Measurements from ENCODE around the gene TRIM17. TPM values are rescaled to one million over a fixed set of nuclear protein-coding genes. Genes with fewer than 3 reads are reported as not detected.

TRIM17 gene
- total and polyA plus RNA-seq, 9 of the 15 experiments (the other 6 are each of a cell fraction or from before 2014, with no cell fraction given) = not detected

DNA sequence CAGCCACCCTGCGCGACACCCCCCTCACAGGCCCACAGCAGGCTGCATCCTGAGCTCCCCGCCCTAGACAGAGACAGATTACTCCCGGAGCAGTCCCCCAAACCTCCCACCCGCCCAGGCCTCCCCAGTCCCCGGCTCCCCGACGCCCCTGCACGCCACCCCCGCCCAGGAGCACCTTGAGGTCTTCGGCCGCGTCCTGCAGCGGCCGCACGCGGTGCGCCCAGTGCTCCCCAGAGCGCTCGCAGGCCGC is 10.8 kb downstream of the TRIM17 start:
- CTCF ChIA-PET (ENCODE audit: low intra/inter-chr PET ratio) = interaction anchor here (1.1 kb wide), 1 partner anchor 13 kb away, joined by 4 read pairs; no protein-coding TSS in a partner anchor
- Histone ChIP-seq H3K9ac (ENCODE audit: insufficient read depth in 1 of 2, low read depth in 2 of 2, low read length in 2 of 2) (peak overlapping the region; percentile 95 to 97), H3K27me3 (ENCODE audit: control insufficient read depth in 2 of 2, insufficient read depth in 2 of 2, low read length in 2 of 2) (no peaks in the 10 kb centered on the region), H2AFZ (ENCODE audit: low read depth, low read length) (peak overlapping the region; percentile 78; the same call in 1 of the 2 replicates), H3K4me1 (replicated peaks in 1 of 2; ENCODE audit: control insufficient read depth in 2 of 2, insufficient read depth in 2 of 2, low read length in 2 of 2) (peaks cover 47 to 75% of the 10 kb centered on the region in 2 experiments), H4K20me1 (replicated peaks; ENCODE audit: control insufficient read depth, insufficient read depth, low read length) (peaks cover 34% of the 10 kb centered on the region), H3K4me3 (peak overlapping the region; percentile 100), H3K9me1 (ENCODE audit: control insufficient read depth, insufficient read depth, low read length) (peaks cover 14% of the 10 kb centered on the region), H3K79me2 (ENCODE audit: control insufficient read depth, insufficient read depth, low read length) (peaks cover 71% of the 10 kb centered on the region), H3K27ac (ENCODE audit: extremely low read depth, low read depth, low read length) (peak overlapping the region; percentile 96), H3K9me3 (replicated peaks; ENCODE audit: control insufficient read depth, insufficient read depth, low read depth, low read length) (0 out of 2 replicates have a peak, but pooled peaks cover 1% of the 10 kb centered on the region), H3K36me3 (ENCODE audit: control insufficient read depth, insufficient read depth, low read length) (peaks cover 52% of the 10 kb centered on the region), H3K4me2 (ENCODE audit: insufficient read depth, low read length) (peak overlapping the region; percentile 94)
- POLR2A ChIA-PET = interaction anchor here (0.7 to 6.2 kb wide), 11 partner anchors 10 to 618 kb away, joined by 3 to 78 read pairs (median 3); a partner anchor contains a TSS
- peak; percentile 75 for ATAC-seq
- no peak for FAIRE-seq
- under 1% methylated on average over 16 of the region's 21 CpGs for WGBS (ENCODE audit: insufficient coverage, low coverage, missing lambda C conversion rate)
- peak in 3 of 4 experiments; percentile 43 to 68 (median 68) for DNase-seq (ENCODE audit: extremely low read depth in 1 of 4, low spot score in 3 of 4)
- no TSS peak for BruUV-seq (replicated peaks)
- intact Hi-C loops (cut with micrococcal nuclease) = loop anchor here (1.0 to 2.0 kb wide), 2 partner anchors 51 to 65 kb away; a partner anchor contains a TSS
- in situ Hi-C loops (cut with MboI) = no loop called here
- TF ChIP-seq ZBTB7A (IDR thresholded peaks at IDR 0.05; ENCODE audit: borderline replicate concordance, control insufficient read depth, low read depth, low read length) = peak; percentile 52; the same call in 1 of the 2 replicates
- TF ChIP-seq, protein P1, sequence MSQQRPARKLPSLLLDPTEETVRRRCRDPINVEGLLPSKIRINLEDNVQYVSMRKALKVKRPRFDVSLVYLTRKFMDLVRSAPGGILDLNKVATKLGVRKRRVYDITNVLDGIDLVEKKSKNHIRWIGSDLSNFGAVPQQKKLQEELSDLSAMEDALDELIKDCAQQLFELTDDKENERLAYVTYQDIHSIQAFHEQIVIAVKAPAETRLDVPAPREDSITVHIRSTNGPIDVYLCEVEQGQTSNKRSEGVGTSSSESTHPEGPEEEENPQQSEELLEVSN (IDR thresholded peaks at IDR 0.05; ENCODE audit: borderline replicate concordance in 1 of 2, extremely low read depth in 1 of 2, insufficient read depth in 1 of 2, insufficient read length in 1 of 2, low read depth in 1 of 2, low read length in 1 of 2, poor library complexity in 1 of 2, severe bottlenecking in 1 of 2) = peak in 1 of 2 experiments; percentile 92
- TF ChIP-seq, protein P2, sequence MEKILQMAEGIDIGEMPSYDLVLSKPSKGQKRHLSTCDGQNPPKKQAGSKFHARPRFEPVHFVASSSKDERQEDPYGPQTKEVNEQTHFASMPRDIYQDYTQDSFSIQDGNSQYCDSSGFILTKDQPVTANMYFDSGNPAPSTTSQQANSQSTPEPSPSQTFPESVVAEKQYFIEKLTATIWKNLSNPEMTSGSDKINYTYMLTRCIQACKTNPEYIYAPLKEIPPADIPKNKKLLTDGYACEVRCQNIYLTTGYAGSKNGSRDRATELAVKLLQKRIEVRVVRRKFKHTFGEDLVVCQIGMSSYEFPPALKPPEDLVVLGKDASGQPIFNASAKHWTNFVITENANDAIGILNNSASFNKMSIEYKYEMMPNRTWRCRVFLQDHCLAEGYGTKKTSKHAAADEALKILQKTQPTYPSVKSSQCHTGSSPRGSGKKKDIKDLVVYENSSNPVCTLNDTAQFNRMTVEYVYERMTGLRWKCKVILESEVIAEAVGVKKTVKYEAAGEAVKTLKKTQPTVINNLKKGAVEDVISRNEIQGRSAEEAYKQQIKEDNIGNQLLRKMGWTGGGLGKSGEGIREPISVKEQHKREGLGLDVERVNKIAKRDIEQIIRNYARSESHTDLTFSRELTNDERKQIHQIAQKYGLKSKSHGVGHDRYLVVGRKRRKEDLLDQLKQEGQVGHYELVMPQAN (IDR thresholded peaks at IDR 0.05; ENCODE audit: borderline replicate concordance) = no peak
- TF ChIP-seq, protein P3, sequence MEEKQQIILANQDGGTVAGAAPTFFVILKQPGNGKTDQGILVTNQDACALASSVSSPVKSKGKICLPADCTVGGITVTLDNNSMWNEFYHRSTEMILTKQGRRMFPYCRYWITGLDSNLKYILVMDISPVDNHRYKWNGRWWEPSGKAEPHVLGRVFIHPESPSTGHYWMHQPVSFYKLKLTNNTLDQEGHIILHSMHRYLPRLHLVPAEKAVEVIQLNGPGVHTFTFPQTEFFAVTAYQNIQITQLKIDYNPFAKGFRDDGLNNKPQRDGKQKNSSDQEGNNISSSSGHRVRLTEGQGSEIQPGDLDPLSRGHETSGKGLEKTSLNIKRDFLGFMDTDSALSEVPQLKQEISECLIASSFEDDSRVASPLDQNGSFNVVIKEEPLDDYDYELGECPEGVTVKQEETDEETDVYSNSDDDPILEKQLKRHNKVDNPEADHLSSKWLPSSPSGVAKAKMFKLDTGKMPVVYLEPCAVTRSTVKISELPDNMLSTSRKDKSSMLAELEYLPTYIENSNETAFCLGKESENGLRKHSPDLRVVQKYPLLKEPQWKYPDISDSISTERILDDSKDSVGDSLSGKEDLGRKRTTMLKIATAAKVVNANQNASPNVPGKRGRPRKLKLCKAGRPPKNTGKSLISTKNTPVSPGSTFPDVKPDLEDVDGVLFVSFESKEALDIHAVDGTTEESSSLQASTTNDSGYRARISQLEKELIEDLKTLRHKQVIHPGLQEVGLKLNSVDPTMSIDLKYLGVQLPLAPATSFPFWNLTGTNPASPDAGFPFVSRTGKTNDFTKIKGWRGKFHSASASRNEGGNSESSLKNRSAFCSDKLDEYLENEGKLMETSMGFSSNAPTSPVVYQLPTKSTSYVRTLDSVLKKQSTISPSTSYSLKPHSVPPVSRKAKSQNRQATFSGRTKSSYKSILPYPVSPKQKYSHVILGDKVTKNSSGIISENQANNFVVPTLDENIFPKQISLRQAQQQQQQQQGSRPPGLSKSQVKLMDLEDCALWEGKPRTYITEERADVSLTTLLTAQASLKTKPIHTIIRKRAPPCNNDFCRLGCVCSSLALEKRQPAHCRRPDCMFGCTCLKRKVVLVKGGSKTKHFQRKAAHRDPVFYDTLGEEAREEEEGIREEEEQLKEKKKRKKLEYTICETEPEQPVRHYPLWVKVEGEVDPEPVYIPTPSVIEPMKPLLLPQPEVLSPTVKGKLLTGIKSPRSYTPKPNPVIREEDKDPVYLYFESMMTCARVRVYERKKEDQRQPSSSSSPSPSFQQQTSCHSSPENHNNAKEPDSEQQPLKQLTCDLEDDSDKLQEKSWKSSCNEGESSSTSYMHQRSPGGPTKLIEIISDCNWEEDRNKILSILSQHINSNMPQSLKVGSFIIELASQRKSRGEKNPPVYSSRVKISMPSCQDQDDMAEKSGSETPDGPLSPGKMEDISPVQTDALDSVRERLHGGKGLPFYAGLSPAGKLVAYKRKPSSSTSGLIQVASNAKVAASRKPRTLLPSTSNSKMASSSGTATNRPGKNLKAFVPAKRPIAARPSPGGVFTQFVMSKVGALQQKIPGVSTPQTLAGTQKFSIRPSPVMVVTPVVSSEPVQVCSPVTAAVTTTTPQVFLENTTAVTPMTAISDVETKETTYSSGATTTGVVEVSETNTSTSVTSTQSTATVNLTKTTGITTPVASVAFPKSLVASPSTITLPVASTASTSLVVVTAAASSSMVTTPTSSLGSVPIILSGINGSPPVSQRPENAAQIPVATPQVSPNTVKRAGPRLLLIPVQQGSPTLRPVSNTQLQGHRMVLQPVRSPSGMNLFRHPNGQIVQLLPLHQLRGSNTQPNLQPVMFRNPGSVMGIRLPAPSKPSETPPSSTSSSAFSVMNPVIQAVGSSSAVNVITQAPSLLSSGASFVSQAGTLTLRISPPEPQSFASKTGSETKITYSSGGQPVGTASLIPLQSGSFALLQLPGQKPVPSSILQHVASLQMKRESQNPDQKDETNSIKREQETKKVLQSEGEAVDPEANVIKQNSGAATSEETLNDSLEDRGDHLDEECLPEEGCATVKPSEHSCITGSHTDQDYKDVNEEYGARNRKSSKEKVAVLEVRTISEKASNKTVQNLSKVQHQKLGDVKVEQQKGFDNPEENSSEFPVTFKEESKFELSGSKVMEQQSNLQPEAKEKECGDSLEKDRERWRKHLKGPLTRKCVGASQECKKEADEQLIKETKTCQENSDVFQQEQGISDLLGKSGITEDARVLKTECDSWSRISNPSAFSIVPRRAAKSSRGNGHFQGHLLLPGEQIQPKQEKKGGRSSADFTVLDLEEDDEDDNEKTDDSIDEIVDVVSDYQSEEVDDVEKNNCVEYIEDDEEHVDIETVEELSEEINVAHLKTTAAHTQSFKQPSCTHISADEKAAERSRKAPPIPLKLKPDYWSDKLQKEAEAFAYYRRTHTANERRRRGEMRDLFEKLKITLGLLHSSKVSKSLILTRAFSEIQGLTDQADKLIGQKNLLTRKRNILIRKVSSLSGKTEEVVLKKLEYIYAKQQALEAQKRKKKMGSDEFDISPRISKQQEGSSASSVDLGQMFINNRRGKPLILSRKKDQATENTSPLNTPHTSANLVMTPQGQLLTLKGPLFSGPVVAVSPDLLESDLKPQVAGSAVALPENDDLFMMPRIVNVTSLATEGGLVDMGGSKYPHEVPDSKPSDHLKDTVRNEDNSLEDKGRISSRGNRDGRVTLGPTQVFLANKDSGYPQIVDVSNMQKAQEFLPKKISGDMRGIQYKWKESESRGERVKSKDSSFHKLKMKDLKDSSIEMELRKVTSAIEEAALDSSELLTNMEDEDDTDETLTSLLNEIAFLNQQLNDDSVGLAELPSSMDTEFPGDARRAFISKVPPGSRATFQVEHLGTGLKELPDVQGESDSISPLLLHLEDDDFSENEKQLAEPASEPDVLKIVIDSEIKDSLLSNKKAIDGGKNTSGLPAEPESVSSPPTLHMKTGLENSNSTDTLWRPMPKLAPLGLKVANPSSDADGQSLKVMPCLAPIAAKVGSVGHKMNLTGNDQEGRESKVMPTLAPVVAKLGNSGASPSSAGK (IDR thresholded peaks at IDR 0.05) = 0 out of 2 replicates have a peak, but pooled peaks have one; percentile 59
- TF ChIP-seq TAF1 (IDR thresholded peaks at IDR 0.05; ENCODE audit: control insufficient read depth, extremely low read depth, insufficient read depth, low read length, severe bottlenecking) = peak; percentile 44

All from K562 (cell line).